NCI-H1105 treated with DMSO at 0.1 percent for 48 hours (cell line): Measurements from ENCODE around the gene CELF4.

Source experiments
- DNase-seq: peaks from one replicate; lab custom pipeline; 2025; lab: John Stamatoyannopoulos, UW

Gene CELF4

DNA sequence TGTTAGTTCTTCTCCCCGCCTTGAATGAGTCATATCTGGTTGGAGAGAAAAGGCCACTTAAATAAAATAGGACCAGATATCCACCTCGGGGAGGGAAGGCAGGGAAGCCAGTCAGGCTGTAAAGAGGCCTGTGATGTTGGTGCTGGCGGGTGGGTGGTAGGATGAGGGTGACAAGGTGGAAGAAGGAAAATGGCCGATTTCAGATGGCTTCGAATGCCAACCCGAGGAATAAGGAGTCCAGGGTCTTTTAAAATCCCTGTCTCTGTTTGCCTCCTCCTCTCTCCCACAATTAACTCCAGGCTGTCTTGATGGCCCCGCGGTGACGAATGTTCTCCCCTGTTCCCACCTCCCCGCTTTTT is 41.5 kb downstream of the CELF4 start:
- DNase-seq: no peak

DNA sequence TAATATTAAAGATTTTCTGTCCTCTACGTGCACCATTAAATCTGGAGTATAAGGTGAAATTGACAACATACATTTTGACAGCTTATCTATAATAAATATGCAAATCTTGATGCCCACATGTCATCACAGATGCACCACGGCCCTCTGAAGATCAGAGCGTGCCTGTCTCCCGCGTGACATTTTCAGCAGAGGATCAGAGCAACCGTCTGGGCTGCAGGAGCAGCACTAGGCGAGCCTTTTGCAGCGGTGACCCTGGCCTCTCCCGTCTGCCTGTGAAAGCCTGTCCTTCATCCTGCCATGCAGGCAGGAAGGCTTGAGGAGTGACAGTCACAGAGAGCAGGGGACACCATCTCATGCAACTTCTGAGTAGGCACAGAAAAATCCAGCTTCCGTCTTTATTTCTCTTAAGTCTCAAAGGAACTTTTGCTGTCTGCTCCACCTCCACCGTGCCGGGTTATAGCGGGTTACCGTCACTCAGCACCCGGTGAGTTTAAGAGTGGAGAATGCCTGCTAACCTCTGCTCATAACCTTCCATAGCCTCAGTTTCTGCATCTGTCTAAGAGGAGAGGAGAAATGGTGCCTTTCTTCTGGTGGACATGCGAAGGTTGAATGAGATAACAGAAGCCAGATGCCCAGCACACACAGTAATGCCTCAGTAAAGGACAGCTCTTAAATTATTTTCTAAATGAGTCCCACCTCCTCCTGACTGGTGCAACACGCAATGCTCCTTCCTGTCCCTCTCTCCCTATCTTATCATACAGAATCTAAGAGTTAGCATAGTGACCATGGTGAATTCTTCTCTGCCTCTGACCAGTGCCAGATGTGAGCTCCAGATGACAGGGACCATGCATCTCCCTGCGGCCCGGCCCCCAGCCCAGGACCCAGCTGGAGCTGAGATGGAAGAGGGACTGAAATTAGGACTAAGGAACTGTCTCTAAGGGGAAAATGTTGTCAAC is 43.8 kb downstream of the CELF4 start:
- no peak for DNase-seq

DNA sequence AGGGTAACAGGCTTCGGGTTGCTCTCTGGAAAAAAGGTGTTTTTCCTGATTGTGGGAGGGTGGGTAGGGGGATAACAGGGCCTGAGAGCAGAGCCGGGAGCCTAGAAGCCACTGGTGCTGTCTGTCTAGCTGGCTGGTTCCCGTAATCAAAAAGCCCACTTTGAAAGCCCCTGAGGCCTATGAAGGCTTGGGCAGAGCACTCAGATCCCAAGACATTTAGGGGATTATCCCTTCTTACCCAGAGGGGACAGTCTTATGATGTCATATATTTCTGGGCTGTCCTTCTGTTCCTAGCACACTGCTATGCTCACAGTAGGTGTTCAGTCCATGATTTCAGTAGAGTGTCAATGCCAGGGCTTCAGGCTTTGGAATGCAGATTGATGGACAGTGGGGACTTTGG is 45.1 kb downstream of the CELF4 start:
- DNase-seq: no peak

- DNase-seq: no peak
Observed at GRCh38 chr18:37519510-37520135, 46.0 kb downstream of the CELF4 start.

DNA sequence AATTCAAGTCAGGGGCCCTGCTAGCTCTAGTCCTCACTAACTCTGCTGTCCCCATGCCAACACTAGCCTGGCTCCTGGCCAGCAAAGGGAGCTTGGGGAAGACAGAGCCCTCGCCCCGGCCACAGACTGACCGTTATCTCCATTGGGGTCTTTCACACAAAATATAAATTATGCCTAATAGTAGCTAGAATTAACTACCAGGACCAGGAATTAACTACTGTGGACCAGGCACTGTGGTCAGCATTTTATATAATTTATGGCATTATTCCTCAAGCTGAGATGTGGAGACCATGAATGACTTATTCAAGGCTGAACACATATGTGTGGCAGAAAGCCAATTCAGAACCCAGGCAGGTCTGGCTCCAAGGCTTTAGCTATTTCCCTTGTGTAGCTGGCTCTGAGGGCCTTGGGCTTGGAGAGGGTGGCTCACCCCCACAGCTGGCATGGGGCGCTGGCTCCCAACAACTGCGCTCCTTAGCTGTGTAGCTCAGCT is 49.2 kb downstream of the CELF4 start:
- no peak for DNase-seq

DNA sequence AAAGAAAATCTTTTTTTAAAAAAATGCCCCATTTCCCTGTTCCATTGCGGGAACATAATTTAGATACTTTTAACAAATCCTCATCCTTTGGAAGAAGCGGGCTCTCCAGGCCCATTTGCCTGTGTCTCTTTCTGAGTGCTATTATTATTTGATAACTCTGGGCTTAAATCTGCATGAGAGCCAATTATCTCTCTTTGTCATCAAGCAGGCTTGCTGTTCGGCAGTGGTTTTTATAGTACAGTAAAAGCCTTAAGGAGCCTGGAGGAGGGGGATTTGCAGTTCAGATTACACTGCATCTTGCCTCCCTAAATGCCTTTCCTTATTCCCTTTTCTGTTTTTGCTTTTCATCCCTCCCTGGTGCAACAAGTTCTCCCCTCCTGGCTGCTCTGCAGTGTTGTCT is 50.6 kb downstream of the CELF4 start:
- DNase-seq: peak; percentile 33

DNA sequence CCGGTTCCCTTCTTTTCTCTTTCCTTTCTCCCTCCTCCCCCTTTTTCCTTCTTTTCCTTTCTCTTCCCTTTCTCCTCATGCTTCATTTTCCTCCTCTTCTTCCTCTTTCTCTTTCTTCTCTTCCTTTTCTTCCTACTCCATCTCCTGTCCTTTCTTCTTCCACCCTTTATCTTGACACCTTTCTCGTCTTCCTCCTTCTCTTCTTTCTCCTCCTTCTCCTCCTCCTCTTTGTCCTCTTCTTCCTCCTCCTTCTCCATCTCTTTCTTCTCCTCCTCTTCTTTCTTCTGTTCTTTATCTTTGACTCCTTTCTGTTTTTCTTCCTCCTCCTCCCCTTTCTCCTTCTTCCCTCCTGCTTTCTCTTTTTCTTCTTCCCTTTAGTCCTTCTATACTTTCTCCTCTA is 53.2 kb downstream of the CELF4 start:
- DNase-seq: no peak

DNA sequence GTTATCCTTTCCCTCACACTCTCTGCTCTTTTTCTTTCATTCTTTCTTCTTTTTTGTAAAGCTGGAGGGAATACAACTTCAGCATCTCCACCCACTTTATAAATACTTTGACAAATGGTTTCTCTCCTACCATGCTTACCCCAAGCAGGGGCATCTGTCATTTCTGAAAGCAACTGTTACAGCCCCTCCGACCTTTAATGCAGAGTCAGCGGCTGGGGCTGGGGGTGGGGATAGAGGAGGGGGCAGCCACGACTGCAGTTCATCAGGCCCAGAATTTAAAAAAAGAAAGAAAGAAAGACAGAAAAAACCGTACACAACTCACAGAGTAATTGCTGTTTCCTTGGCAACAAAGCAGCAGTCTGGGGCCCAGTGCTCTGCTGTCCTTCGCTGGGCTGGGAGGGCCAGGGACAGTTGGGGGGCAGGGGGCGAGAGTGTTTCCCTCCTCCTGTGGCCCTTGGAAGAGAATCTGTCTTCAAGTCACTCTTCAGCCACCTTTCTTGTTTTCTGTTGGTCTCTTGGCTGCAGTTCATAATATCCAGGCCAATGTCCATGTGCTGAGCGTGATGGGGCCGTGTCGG is 53.8 kb downstream of the CELF4 start:
- DNase-seq: no peak

GRCh38 chr18:37509600-37509999 is 56.0 kb downstream of the CELF4 start:
- no peak for DNase-seq

DNA sequence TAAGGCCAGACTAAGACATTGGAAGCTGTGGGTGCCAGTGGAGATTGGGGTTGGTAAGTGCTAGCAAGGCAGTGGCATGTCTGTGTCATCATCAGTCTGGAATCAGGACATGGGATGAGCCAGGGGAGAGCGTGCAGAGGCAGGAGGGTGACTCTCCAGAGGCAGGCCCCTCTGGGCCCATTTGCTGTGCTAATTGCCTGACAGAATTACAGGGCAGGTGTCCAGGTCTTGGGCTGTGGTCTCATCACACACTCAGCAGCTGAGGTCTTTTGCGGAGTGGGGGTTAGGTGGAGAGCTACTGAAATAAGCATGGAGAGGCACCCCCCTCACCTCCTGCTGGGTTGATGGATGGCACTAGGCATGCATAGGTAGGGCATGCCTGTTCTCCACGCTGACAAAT is 57.4 kb downstream of the CELF4 start:
- DNase-seq: peak; percentile 27

DNA sequence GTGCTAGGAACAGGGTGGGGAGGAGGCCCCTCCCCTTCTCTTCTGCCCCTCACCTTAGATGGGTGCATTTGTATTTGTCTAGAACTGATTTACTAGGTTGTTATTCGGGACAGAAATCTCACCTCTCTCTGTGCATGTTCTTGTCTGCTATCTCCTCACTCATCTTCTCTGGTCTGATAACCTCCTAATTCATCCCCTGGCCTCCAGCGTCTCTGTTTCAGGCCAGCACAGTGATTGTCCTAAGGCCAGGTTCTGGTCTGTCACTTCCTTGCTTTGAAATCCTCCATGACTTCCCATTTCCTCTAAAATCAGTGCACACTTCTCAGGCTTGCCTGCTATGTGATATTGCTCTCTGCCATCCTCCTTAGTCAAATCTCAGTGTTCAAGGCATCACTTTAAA is 58.4 kb downstream of the CELF4 start:
- no peak for DNase-seq

- DNase-seq: no peak
Observed at GRCh38 chr18:37506001-37506400, 59.6 kb downstream of the CELF4 start.

DNA sequence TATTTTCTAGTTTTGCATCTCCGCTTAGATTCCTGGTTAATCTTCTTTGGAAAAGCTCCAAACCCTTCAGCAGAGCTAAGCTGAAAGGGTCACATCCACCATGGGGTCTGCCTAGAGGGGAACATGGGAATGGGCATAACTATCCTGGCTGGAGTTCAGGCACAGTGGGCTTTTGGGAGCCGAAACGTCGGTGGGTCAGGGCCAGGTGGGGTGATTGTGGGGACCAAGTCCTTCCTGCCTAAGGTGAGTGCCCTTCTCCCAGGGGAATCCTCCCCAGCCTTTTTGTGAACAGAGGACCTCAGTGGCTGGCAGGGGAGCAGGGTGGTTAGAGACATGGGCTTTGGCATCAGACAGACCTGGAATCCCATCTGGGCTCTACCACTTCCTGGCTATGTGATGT is 60.3 kb downstream of the CELF4 start:
- DNase-seq: no peak

- DNase-seq: no peak
Observed at GRCh38 chr18:37502601-37503000, 63.0 kb downstream of the CELF4 start.

GRCh38 chr18:37502036-37502435 is 63.6 kb downstream of the CELF4 start:
- no peak for DNase-seq

GRCh38 chr18:37501136-37501535 is 64.5 kb downstream of the CELF4 start:
- no peak for DNase-seq

DNA sequence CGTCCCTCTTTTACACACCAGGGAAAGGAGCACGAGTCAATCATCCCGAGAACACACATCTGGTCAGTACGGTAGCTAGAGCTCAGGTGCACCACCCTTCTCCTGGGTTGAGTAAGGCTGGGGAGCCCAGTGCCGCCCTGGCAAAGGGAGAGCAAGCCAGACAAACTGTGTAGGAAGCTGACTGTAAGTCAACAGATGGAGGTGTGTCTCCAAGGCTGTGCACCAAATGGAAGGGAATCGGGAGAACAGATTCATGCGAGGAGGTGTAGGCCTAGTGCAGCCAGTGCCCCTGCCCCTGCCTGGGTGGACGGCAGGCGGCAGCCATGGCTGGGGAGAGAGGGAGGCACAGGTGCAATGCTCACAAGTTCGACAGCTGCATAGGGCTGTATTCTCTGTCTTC is 65.7 kb downstream of the CELF4 start:
- DNase-seq: no peak

DNA sequence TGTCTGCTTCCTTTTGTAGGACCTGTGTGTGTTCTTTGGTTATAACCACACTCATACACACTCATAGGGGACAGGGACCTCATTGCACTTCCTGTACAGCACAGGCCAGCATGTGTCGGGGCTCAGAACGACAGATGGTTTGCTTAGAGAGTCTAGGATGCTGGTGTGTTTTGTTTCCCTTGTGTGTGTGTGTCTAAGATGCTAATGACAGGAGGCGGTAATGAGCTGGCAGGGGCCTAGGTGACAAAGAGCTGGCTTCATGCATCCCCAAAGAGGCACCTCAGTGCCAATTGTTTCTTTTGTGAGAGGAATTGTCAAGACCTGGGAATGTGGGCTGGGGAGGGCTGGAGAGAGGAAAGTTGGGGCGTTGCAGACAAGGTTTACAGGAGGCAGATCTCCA is 66.6 kb downstream of the CELF4 start:
- DNase-seq: no peak

- no peak for DNase-seq
Observed at GRCh38 chr18:37497853-37498518, 67.6 kb downstream of the CELF4 start.

- no peak for DNase-seq
Observed at GRCh38 chr18:37496568-37496967, 69.0 kb downstream of the CELF4 start.

DNA sequence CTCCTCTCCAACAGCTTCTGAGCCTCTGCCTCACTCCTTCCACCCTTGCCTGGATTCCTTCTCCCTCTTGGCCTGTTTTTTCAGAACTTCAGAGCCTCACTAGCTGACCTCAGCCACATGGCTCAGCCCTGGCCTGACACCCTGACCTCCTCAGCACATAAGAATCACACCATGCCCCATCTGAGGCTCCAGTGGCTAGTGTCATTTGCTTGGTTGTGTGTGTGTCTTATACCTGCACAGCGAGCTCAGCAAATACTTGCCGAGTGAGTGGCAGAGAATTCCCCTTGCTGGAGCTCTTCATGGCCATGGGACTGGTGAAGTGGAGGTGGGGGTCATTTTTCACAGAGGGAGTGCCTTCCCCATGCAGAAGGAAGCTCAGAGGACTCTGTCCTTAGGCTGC is 70.2 kb downstream of the CELF4 start:
- DNase-seq: no peak

GRCh38 chr18:37494406-37494805 is 71.2 kb downstream of the CELF4 start:
- DNase-seq: no peak
